GM18498 (cell line): ENCODE data around the gene TXNIP.

ENCODE experiments used
- ATAC-seq: cut with Tn5 transposase; IDR thresholded peaks from one replicate; pipeline ENCODE4 v1.9.1; 2021; ENCODE audit warnings: mild to moderate bottlenecking, moderate library complexity; ENCODE audit not compliant: unreplicated experiment

TXNIP gene

GRCh38 chr1:145946477-145946986 lies 49.8 kb downstream of the TXNIP start:
- no peak for ATAC-seq

- no peak for ATAC-seq
These were observed 51.8 kb downstream of the TXNIP start for GRCh38 chr1:145944532-145944931.

- ATAC-seq: no peak
These were observed 53.5 kb downstream of the TXNIP start for GRCh38 chr1:145942871-145943270.
